IPS DF 6.9 (cell line): Measurements from ENCODE around the gene SPSB2.
"Not testable (repeated sequence)": the region's sequence is repeated elsewhere in the genome, so short reads cannot be mapped to it uniquely, and the experiment has no call there.

Source experiments
- DNase-seq: peaks from one replicate; pipeline ENCODE4 v3.0.0-alpha.2; 2013; ENCODE audit warnings: low read depth, low spot score
- H3K27ac ChIP-seq: one replicate; pipeline ENCODE4 v1.5.1; 2013; ENCODE audit warnings: low read length, control low read depth
- H3K27me3 ChIP-seq: 2 replicates; pipeline ENCODE4 v1.6.1; 2013; ENCODE audit warnings: mild to moderate bottlenecking, low read length; ENCODE audit not compliant: control insufficient read depth, insufficient read depth
- H3K36me3 ChIP-seq: 2 replicates; pipeline ENCODE4 v1.6.1; 2013; ENCODE audit warnings: low read length; ENCODE audit not compliant: control insufficient read depth, insufficient read depth
- H3K4me1 ChIP-seq: 2 replicates; pipeline ENCODE4 v1.6.1; 2013; ENCODE audit warnings: low read length; ENCODE audit not compliant: control insufficient read depth, insufficient read depth
- H3K4me3 ChIP-seq: 2 replicates; pipeline ENCODE4 v1.5.1; 2013; ENCODE audit warnings: mild to moderate bottlenecking, low read length
- H3K9me3 ChIP-seq: 2 replicates; pipeline ENCODE4 v1.6.1; 2013; ENCODE audit warnings: low read length, inconsistent platforms; ENCODE audit not compliant: control insufficient read depth, insufficient read depth
- WGBS: extraction: QIAGEN DNeasy Blood & Tissue Kit; methylation state at CpG from one replicate; pipeline ENCODE4 v1.1.7; 2013; ENCODE audit warnings: mixed read lengths, missing lambda C conversion rate; ENCODE audit not compliant: insufficient read length, insufficient coverage; 5-methylcytosine and 5-hydroxymethylcytosine counted together

Gene SPSB2

GRCh38 chr12:6899427-6899826 lies 26.3 kb upstream of the SPSB2 start:
- Histone ChIP-seq H3K9me3 (no peaks in the 10 kb centered on the region; the same call in 1 of the 2 replicates), H3K27ac (no peak overlapping the region), H3K27me3 (no peaks in the 10 kb centered on the region), H3K4me1 (no peaks in the 10 kb centered on the region; the same call in 1 of the 2 replicates), H3K36me3 (no peaks in the 10 kb centered on the region), H3K4me3 (no peak overlapping the region)
- WGBS: no CpG with 5 or more reads among the region's 5 CpGs
- DNase-seq: no peak

- no CpG with 5 or more reads among the region's 6 CpGs for WGBS
Measured at GRCh38 chr12:6896846-6897435, 23.8 kb upstream of the SPSB2 start.

DNA sequence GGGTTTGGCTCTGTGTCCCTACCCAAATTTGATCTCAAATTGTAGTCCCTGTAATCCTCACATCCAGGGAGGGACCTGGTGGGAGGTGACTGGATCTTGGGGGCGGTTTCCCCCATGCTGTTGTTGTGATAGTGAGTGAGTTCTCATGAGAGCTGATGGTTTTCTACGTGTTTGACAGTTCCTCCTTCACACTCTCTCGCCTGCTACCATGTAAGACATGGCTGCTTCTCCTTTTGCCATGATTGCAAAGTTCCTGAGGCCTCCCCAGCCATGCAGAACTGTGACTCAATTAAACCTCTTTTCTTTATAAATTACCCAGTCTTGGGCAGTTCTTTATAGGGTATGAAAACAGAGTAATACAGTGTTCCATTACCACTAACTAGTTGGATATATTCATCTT lies 21.2 kb upstream of the SPSB2 start:
- DNase-seq: no peak
- Histone ChIP-seq H3K4me1 (peaks cover 2% of the 10 kb centered on the region; the same call in 1 of the 2 replicates), H3K27ac (no peak overlapping the region), H3K36me3 (no peaks in the 10 kb centered on the region), H3K4me3 (no peak overlapping the region), H3K9me3 (no peaks in the 10 kb centered on the region; the same call in 1 of the 2 replicates), H3K27me3 (no peaks in the 10 kb centered on the region)
- no CpG with 5 or more reads among the region's 3 CpGs for WGBS

More at GRCh38 chr12:6896846-6897435, 23.8 kb upstream of the SPSB2 start:
- Histone ChIP-seq H3K27ac (no peak overlapping the region), H3K4me1 (no peaks in the 10 kb centered on the region; the same call in 1 of the 2 replicates), H3K27me3 (no peaks in the 10 kb centered on the region), H3K9me3 (no peaks in the 10 kb centered on the region; the same call in 1 of the 2 replicates), H3K36me3 (no peaks in the 10 kb centered on the region), H3K4me3 (no peak overlapping the region)
- no peak for DNase-seq

GRCh38 chr12:6892683-6893082 lies 19.6 kb upstream of the SPSB2 start:
- H3K27me3 ChIP-seq, H3K36me3 ChIP-seq, DNase-seq, H3K4me3 ChIP-seq, H3K4me1 ChIP-seq, H3K27ac ChIP-seq, H3K9me3 ChIP-seq: not testable (repeated sequence)
- no CpG with 5 or more reads among the region's 3 CpGs for WGBS

DNA sequence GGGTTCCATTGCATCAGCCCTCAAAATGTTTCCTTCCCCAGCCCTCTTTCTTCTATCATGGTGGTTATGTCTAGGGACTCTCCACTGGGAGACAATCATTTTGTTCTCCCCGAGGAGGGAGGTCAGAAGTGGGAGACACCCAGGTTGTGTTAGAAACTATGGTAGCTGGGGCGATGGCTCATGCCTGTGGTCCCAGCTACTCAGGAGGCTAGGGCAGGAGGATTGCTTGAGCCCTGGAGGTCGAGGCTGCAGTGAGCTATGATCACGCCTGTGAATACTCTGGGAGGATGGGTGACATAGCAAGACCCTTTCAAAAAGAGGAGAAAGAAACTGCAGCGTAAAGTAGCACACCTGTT lies 18.5 kb upstream of the SPSB2 start:
- H3K27me3 ChIP-seq: no peaks in the 10 kb centered on the region
- H3K4me3 ChIP-seq: peak overlapping the region; percentile 37; the same call in 1 of the 2 replicates
- no peak overlapping the region for H3K27ac ChIP-seq
- H3K9me3 ChIP-seq: no peaks in the 10 kb centered on the region
- no peaks in the 10 kb centered on the region for H3K36me3 ChIP-seq
- H3K4me1 ChIP-seq: peaks cover 3% of the 10 kb centered on the region; the same call in 1 of the 2 replicates
- no CpG with 5 or more reads among the region's 5 CpGs for WGBS
- no peak for DNase-seq

DNA sequence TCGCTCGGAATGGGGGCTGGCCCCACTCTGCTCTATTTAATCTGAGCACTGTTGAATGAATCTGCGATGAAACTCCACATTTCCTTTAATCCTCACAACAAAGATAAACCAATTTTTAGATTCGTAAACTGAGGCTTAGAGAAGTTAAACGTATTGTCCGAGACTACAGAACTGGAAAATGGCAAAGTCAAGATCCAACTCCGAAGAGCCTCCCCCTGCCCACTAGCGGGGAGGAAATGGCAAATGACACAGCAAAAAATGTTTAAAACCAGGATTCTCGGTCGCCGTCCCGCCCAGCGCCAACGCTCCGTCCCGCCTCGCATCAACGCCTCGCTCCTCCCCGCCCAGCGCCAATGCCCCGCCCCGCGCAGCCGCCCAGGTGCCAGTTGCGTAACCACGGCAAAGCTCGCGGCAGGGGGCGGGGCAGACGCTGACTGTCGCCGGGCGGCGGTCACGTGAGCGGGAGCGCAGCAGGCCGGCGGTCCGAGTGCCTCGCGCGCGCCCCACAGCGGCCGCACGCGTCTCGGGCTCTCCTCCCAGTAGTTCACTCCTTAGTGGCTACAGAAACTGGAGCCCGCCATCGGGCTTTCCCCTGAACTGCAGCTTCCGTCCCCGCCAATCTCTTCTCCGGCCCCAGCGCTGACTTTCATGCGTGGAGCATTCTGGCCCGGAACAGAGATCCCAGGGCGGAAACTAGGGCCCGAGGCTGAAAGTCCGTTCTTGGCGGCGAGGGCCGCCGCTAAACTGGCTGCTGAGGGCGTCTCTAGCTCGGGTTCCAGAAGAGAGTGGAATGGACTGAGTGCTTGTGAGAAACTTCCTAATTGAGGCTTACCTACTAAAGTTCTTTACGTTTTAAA lies 17.9 kb upstream of the SPSB2 start:
- Histone ChIP-seq H3K4me3 (peak overlapping the region; percentile 37; the same call in 1 of the 2 replicates), H3K9me3 (no peaks in the 10 kb centered on the region), H3K36me3 (no peaks in the 10 kb centered on the region), H3K27ac (no peak overlapping the region), H3K4me1 (peaks cover 3% of the 10 kb centered on the region; the same call in 1 of the 2 replicates), H3K27me3 (no peaks in the 10 kb centered on the region)
- WGBS: no CpG with 5 or more reads among the region's 68 CpGs
- no peak for DNase-seq

DNA sequence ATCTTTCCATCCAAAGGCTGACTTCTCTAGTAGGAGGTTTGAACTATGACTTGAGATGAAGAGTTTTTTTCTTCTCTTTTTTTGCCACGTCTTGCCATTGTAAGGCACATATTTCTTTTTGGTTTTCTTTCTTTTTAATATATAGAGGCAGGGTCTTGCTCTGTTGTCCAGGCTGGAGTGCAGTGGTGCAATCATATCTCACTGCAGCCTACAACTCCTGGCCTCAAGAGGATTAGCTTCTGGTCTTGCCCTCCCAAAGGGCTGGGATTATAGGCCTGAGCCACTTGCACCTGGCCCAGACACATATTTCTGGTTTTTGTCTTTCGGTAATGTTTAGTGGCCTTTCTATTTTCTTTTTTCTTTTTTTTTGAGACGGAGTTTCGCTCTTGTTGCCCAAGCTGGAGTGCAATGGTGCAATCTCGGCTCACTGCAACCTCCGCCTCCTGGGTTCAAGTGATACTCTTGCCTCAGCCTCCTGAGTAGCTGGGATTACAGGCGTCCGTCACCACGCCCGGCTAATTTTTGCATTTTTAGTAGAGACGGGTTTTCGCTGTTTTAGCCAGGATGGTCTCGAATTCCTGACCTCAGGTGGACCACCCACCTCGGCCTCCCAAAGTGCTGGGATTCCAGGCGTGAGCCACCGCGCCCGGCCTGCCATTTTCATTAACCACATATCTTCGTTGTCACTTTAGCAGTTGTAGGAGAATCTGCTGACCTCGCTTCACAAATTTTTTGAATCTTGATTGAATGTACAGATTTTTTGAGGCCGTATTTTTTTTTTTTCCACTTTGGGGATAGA lies 16.9 kb upstream of the SPSB2 start:
- H3K4me1 ChIP-seq, H3K36me3 ChIP-seq, H3K4me3 ChIP-seq, DNase-seq, H3K27me3 ChIP-seq, H3K27ac ChIP-seq, H3K9me3 ChIP-seq: not testable (repeated sequence)
- WGBS: no CpG with 5 or more reads among the region's 21 CpGs

GRCh38 chr12:6888794-6889193 lies 15.7 kb upstream of the SPSB2 start:
- not testable (repeated sequence) for H3K27ac ChIP-seq, H3K4me3 ChIP-seq, H3K4me1 ChIP-seq, H3K36me3 ChIP-seq, H3K9me3 ChIP-seq, DNase-seq, H3K27me3 ChIP-seq
- WGBS: no CpG with 5 or more reads among the region's 7 CpGs

GRCh38 chr12:6888360-6888759 lies 15.3 kb upstream of the SPSB2 start:
- WGBS: no CpG with 5 or more reads among the region's 2 CpGs
- Histone ChIP-seq H3K4me1 (peaks cover 5% of the 10 kb centered on the region; the same call in 1 of the 2 replicates), H3K36me3 (peaks cover 4% of the 10 kb centered on the region; the same call in 1 of the 2 replicates), H3K4me3 (no peak overlapping the region), H3K27me3 (no peaks in the 10 kb centered on the region), H3K27ac (no peak overlapping the region), H3K9me3 (no peaks in the 10 kb centered on the region)
- DNase-seq: no peak

GRCh38 chr12:6887460-6887859 lies 14.4 kb upstream of the SPSB2 start:
- no peak for DNase-seq
- no peak overlapping the region for H3K4me3 ChIP-seq
- peaks cover 4% of the 10 kb centered on the region; the same call in 1 of the 2 replicates for H3K36me3 ChIP-seq
- peaks cover 5% of the 10 kb centered on the region; the same call in 1 of the 2 replicates for H3K4me1 ChIP-seq
- no peaks in the 10 kb centered on the region for H3K9me3 ChIP-seq
- H3K27ac ChIP-seq: no peak overlapping the region
- H3K27me3 ChIP-seq: no peaks in the 10 kb centered on the region
- WGBS: no CpG with 5 or more reads among the region's 8 CpGs
